ENCODE results near the gene CTSO.
A peak's percentile ranks its signal among the peaks of the same experiment; 100 is the strongest.

Gene CTSO

DNA sequence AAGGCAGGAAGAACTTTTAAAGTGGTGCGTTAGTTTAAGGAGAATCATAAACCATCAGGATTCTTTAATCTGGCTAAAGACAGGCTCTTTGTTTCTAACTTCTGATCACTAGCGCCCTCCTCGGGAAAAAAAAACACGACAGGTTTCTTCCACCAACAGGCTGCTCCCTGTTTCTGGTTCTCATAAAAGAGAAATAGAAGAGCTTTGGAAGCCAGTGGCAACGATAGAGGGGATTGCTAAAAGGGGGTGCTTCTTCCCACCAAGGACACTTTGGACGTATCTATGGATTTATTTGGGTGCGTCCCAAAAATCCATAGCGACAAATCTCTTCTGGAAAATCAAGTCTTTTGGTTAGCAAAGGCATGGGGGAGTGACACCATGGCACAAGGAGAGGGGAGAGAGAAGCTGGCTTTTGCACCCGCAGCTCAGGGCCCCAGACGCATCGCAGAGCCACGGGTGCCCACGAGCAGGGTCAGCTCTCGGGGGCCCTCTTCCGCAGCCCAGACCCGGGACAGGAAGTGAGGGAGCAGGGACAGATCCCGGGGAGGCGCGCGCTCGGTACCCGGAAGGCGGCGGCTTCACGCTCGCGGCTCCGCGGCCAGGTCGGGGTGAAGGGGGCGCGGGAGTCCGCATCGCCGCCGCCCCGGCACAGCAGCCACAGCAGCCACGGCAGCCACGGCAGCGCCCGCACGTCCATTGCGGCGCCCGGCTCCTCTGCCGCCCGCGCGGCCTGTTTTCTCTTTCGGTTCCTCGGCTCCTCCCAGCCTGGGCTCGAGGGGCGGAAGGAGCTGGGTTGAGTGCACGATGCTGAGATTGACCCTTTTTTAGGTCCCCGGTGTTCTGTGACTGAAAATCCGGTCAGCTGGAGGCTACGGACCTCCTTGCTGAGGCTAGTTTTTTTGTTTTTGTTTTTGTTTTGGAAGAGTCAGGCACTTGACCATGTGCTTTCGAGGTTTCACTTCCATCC lies at the start of gene CTSO:
Gene CTSO, minus strand, starts transcription at position 716 of the 967 bp plus-strand sequence. Its CDS starts 19 bp downstream, at position 697.
- TF ChIP-seq, protein P1, sequence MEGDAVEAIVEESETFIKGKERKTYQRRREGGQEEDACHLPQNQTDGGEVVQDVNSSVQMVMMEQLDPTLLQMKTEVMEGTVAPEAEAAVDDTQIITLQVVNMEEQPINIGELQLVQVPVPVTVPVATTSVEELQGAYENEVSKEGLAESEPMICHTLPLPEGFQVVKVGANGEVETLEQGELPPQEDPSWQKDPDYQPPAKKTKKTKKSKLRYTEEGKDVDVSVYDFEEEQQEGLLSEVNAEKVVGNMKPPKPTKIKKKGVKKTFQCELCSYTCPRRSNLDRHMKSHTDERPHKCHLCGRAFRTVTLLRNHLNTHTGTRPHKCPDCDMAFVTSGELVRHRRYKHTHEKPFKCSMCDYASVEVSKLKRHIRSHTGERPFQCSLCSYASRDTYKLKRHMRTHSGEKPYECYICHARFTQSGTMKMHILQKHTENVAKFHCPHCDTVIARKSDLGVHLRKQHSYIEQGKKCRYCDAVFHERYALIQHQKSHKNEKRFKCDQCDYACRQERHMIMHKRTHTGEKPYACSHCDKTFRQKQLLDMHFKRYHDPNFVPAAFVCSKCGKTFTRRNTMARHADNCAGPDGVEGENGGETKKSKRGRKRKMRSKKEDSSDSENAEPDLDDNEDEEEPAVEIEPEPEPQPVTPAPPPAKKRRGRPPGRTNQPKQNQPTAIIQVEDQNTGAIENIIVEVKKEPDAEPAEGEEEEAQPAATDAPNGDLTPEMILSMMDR (conservative IDR thresholded peaks at IDR 0.05; ENCODE audit: low read depth, low read length) = peak; percentile 76
- DNase-seq (ENCODE audit: low read depth) = peak; percentile 92
- H3K4me3 ChIP-seq (ENCODE audit: low read depth, low read length) = peak within 1 kb of the TSS; percentile 78

- TF ChIP-seq, protein P1 (conservative IDR thresholded peaks at IDR 0.05; ENCODE audit: low read depth, low read length) = no peak
- no peak overlapping the region for H3K4me3 ChIP-seq (ENCODE audit: low read depth, low read length)
- no peak for DNase-seq (ENCODE audit: low read depth)
These were observed 46.8 kb upstream of the CTSO start for GRCh38 chr4:156000491-156000890.

GRCh38 chr4:155999725-156000124 lies 46.1 kb upstream of the CTSO start:
- TF ChIP-seq, protein P1 (conservative IDR thresholded peaks at IDR 0.05; ENCODE audit: low read depth, low read length) = peak; percentile 66
- DNase-seq (ENCODE audit: low read depth) = peak; percentile 48
- H3K4me3 ChIP-seq (ENCODE audit: low read depth, low read length) = no peak overlapping the region

- TF ChIP-seq, protein P1 (conservative IDR thresholded peaks at IDR 0.05; ENCODE audit: low read depth, low read length) = no peak
- DNase-seq (ENCODE audit: low read depth) = no peak
- no peak overlapping the region for H3K4me3 ChIP-seq (ENCODE audit: low read depth, low read length)
These were observed 41.4 kb upstream of the CTSO start for GRCh38 chr4:155995069-155995468.

DNA sequence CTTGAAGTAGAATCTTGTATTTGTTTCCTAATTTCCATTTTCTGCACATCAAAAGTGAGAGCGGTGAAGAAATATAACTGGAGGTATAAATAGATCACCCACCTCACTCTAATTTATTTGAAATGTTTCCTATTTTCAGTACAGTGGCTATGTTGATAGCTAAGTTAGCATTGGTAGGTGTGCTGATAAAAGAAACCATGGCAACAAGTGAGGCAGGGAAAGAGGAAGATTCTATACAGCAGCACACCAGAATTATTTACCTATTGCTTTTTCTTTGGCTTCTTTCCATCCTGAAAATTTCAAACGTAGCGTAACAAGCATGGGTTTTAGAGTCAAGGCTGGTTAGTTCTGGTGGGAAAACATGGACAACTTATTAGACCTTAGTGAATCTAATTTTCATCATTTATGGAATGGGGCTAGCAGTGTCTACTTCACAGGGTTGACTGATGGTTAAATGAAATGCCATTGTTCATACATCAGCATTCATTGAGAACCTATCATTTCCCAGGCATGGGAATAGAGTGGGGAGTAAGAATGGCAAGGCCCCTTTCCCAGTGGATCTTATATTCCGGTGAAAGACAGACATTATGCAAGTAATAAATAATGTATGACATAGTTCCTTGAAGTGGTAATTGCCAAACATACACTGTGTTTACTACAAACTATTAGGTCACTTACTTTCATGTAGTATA lies 30.6 kb upstream of the CTSO start:
- H3K4me3 ChIP-seq (ENCODE audit: low read depth, low read length) = no peak overlapping the region
- TF ChIP-seq, protein P1 (conservative IDR thresholded peaks at IDR 0.05; ENCODE audit: low read depth, low read length) = no peak
- DNase-seq (ENCODE audit: low read depth) = no peak

GRCh38 chr4:155982736-155983385 lies 29.2 kb upstream of the CTSO start:
- DNase-seq (ENCODE audit: low read depth) = no peak
- TF ChIP-seq, protein P1 (conservative IDR thresholded peaks at IDR 0.05; ENCODE audit: low read depth, low read length) = no peak

More at GRCh38 chr4:155982736-155983385, 29.2 kb upstream of the CTSO start:
- H3K4me3 ChIP-seq (ENCODE audit: low read depth, low read length) = no peak overlapping the region
